ENCODE data around the gene TRPM3. TPM values are rescaled to one million over a fixed set of nuclear protein-coding genes. Genes with fewer than 3 reads are reported as not detected.

Gene TRPM3
- total and polyA plus RNA-seq, 4 donors = 0.07 to 0.89 (median 0.67) TPM

- H3K9ac ChIP-seq (ENCODE audit: low read depth in 1 of 2, low read length in 2 of 2) = peak overlapping the region; percentile 68 to 94
- peaks cover 12 to 51% (median 24%) of the 10 kb centered on the region in 4 donors for H3K4me1 ChIP-seq (ENCODE audit: control insufficient read depth in 4 of 4, insufficient read depth in 4 of 4, low read length in 3 of 4)
- no peaks in the 10 kb centered on the region for H3K9me3 ChIP-seq (ENCODE audit: control insufficient read depth in 4 of 4, low read length in 3 of 4)
- WGBS = 52% methylated on average over 5 of the region's 5 CpGs
- no peaks in the 10 kb centered on the region for H3K27me3 ChIP-seq (ENCODE audit: control insufficient read depth in 4 of 4, insufficient read depth in 4 of 4, low read length in 3 of 4)
- H3K27ac ChIP-seq (ENCODE audit: low read depth in 1 of 2, low read length in 2 of 2) = peak overlapping the region; percentile 94 to 96
- no peaks in the 10 kb centered on the region for H3K36me3 ChIP-seq (ENCODE audit: control insufficient read depth in 4 of 4, insufficient read depth in 3 of 4, low read depth in 1 of 4, low read length in 3 of 4)
- TF ChIP-seq FOXA2 (IDR thresholded peaks at IDR 0.05) = no peak
- DNase-seq (ENCODE audit: low spot score) = no peak
- H3K4me3 ChIP-seq (ENCODE audit: low read depth in 1 of 3, low read length in 3 of 3) = peak overlapping the region in 2 of 3 donors; percentile 12 to 13
Measured at GRCh38 chr9:70479880-70480291, 641.5 kb downstream of the TRPM3 start.

Small RNA genes lying within 50 kb of the gene (small RNA-seq; reads per million reads assigned to genes)
- 69.1 reads per million, percentile 97 among the genes with 10 or more reads in this experiment for gene MIR204
- gene RN7SL726P = 0.09 reads per million

All from liver (tissue), 10 donors.